IPS DF 4.7 (cell line): ENCODE results near the gene ANGPTL4.
"Not testable (repeated sequence)": the region's sequence is repeated elsewhere in the genome, so short reads cannot be mapped to it uniquely, and the experiment has no call there.

ENCODE experiments used
- DNase-seq: peaks from one replicate; pipeline ENCODE4 v3.0.0-alpha.2; 2013; ENCODE audit warnings: low spot score; ENCODE audit errors: extremely low read depth

Gene ANGPTL4

DNA sequence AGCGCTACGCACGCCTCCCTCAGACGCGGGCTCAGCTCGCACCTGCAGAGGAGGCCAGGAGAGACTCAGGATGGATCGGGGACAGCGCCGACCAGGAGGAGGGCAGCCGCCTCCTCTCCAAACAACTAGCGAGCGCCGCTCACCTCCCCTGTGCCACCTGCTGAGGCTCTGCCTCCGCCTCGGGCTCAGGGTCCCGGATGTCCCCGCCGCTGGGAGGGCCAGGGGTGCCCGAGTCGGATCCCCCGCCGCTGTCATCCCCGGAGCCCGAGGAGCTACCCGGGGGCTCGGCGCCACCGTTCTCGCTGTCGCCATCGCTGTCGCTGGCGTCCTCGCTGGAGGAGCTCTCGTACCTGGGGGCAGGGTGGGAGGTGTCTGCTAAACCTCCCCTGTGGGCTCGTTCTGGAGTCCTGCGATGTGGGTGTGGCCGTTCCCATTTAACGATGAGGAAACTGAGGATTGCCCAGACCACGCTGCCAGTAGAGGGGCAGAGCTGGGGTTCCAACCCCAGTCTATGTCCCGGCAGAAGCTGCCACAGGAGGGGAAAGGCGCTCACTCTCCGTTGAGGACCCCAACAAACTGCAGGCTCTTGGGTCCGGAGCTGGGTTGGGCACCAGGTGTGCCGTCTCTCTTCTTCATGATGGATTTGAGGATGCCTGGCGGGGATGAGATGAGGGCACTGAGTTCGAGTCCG, 30.0 kb upstream of the ANGPTL4 start:
- DNase-seq = no peak

DNA sequence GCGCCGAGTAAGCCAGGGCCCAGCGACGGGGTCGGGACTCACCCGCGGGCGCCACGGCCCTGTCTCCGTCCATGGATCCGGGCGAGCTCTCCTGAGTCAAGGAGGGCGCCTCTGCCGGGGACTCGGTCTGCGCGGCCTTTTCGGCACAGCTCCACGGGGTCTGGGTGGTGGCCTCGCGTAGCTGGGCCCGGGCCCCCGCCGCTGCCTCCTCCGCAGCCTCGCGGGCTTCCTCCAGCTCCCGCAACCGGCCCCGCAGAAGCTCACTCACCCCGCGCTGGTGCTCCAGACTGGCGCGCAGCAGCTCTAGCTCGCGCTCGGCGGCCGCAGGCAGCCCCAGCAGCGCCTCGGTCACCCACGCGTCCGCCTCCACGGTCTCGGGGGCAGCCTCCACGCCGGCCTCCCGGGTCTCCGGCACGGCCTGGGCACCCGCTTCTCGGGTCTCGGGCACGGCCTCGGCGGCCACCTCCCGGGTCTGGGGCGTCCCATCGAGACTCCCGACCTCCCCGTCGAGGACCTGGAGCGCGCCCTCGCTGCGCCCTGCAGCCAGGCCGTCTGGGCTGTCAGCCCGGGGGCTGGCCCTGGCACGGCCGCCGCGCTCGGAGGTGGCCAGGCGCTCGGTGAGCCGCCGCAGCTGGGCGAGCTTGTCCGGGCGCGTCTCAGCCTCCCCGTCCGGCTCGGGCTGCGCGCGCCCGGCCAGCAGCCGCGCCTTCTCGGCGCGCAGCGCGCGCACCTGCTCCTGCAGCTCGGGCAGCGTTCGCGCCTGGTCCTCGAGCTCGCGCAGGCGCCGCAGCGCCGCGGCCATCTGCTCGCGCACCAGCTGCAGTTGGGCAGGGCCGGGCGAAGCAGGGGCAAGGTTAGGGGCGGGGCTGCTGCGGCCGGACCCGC, 29.3 kb upstream of the ANGPTL4 start:
- no peak for DNase-seq

DNA sequence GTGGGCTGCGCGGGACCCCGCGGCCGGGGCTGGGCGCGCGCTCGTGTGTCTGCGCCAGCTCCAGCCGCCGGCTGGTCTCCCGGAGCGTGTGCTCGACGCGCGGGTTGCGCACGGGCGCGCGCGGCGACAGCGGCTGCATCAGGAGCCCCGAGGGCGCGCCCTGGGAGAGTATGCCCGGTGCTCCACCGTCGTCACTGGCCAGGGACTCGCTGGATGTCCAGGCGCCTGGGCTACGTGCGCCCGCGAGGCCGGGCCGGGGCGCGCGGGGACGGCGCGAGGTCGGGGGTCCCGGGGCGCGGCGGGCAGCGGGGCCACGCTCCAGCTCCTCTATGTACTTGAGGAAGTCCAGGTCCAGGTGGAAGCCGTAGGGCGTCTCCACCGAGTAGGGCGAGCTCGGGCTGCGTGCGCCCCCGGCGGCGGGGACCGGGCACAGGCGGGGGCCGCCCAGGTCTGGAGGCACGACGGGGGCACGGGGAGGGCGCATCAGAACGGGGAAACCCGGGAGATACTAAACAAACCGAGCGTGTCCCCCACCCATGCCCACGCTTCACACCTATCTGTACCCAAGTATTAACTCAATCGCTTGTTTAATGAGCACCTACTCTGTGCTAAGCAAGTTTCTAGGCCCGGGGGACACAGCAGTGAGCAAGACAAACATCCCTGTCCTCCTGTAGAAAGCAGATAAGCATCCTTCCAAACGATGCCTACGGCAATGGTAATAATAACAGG, 28.4 kb upstream of the ANGPTL4 start:
- no peak for DNase-seq

DNA sequence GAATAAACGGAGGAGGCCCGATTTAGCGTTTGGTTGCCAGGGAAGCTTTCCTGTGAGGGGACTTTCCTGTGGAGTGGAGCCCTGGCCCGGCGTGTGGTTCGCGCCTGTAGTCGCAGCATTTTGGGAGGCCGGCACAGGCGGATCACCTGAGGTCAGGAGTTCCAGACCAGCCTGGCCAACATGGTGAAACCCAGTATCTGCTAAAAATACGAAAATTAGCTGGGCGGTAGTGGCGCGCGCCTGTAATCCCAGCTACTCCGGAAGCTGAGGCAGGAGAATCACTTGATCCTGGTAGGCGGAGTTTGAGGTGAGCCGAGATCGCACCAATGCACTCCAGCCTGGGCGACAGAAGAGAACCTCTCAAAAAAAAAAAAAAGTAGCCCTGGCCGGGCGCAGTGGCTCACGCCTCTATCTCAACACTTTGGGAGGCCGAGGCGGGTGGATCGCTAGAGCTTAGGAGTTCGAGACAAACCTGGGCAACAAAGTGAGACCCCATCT, 27.8 kb upstream of the ANGPTL4 start:
- DNase-seq = no peak

DNA sequence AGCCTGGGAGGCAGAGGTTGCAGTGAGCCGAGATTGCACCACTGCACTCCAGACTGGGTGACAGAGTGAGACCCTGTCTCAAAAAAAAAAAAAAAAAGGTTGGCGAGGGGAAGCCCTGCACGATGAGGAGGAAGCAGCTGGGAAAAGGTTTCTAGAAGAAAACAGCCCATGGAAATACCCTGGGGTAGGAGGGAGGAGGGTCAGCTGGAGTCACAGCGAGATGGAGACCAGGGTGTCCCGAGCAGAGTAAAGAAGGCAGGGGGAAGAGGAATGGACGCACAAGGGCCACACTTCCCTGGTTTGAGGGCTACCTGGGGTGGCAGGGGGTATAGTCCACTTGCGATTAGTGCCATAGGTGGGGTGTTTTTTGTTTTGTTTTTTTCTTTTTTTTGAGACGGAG, 27.3 kb upstream of the ANGPTL4 start:
- no peak for DNase-seq

DNA sequence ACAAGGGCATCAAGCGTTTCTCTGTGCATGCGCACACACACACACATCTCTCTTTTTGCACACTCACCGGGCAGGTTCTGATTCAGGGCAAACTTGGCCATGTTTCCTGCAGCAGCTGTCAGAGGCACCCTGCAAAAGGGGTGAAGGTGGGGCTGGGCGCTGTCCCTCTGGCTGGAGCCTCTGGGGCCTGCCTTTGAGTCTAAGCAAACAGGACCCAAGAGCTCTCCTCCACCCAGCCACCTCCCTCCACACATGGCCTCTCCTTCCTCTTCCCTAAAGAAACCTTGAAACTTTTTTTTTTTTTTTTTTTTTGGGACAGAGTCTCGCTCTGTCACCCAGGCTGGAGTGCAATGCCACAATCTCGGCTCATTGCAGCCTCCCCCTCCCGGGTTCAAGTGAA, 26.2 kb upstream of the ANGPTL4 start:
- DNase-seq = no peak

DNA sequence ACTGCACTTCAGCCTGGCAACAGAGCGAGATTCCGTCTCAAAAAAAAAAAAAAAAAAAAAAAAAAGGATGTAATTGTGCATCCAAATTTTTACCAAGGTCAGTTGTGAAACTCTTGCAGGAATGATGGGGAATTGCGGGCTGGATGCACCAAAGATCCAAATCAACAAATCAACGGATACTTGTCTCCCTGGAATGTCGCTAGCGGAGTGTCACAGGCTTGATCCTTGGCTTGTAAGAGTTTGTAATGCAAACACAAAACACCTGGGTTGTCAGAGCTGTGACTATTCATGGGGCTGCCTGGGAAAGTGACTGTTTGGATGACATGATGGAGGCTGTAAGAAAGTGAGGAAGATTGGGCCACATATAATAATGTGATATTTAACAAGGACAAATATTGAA, 25.1 kb upstream of the ANGPTL4 start:
- no peak for DNase-seq

DNA sequence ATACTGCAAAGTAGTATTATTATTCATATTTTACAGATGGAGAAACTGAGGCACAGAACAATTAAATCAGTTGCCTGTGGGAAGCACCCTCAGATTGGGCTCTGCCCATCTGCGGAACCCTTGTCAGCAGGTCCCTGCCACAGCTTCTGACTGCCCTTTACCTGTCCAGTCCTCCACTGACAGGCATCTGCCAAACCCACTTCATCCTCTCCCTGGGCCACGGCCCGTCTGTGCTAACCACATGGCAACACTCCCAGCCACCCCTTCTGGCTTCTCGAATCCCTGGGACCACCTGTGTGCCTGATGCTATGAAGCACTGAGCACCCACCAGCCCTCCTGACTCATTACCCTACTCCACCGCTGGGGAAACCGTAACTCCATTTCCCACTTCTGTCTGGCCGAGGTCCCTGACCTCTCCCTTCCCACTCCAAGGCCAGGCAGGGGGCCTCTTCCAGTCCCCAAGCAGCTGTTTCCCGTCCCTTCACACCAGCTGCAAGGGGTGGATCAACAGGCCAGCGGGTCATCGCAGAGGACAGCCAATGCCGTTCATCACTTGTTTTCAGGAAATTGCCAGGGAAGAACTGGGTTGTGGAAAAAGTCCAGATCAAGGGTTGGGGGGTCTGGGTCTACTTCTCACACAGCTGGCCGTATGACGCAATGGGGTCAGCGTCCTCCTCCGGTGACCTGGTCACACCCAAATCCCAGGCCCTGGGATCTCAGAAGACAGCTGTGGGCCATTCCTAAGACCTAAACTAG, 23.4 kb upstream of the ANGPTL4 start:
- no peak for DNase-seq

DNA sequence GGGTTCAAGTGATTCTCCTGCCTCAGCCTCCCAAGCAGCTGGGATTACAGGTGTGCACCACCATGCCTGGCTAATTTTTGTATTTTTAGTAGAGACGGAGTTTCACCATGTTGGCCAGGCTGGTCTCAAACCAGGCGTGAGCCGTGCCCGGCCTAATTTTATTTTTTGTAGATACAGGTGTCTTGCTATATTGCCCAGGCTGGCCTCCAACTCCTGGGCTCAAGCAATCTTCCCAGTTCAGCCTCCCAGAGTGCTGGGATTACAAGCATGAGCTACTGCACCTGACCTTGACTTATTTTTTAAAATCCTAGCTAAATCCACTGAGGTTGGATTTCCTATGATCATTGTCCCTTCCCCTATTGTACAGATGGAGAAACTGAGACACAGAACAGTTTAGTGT, 22.5 kb upstream of the ANGPTL4 start:
- DNase-seq = not testable (repeated sequence)

DNA sequence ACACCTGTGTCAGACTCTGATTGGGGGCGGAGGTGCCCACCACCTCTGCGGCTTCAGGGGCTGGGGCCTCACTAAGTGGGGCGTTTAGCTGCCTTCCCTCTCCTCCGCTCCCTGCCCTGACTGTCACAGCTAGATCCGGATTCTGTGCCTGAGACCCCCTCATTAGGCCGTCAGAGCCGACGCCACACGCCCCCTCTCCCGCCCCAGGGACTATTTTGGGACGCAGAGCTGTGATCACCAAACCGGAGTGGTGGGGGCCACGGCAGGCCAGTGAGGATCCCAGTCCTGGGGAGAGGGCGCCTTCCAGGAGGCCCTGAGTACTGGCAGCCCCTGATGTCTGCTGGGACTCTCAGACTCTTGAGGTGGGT, 21.7 kb upstream of the ANGPTL4 start:
- no peak for DNase-seq

DNA sequence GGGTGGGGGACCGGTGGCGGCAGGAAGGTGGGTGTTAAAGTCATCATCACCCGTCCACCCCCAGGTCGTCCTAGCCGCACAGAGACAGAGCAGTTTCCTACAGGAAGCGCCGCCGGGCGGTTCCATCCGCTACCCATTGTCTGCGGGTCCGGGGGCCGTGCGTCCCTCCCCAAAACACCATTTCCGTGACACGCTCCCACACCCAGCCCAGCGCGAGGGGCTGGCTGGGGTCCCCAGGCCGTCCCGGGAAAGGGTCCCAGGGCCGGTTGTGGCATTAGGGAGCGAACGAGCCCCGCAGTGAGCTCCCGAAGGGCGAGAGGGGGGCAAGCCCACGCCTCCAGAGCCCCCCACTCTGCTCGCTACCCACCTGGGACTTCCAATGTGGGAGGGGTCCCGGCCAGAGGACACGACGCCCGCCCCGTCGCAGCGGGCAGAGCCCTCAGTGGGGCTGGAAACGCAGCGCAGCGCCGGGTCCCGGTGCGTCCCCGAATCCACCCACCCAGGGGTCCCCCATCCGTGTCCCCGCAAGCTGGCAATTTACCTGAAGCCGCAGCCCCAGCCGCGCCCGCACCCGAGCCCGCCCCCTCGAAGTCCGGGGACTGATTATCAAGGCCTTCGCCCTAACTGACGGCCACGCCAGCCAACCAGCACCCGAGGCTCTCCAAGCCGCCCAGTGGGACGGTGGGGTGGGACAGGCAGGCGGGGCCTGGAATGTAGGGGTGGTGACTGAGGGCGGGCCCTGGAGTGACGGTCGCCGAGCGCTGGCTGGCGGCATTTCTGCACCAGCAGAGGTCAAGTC, 21.1 kb upstream of the ANGPTL4 start, which contains the start of gene KANK3:
Gene KANK3, minus strand, starts transcription at position 579 of the 799 bp plus-strand sequence. CDS start 5,434 bp downstream, outside the sequence.
- DNase-seq = no peak

DNA sequence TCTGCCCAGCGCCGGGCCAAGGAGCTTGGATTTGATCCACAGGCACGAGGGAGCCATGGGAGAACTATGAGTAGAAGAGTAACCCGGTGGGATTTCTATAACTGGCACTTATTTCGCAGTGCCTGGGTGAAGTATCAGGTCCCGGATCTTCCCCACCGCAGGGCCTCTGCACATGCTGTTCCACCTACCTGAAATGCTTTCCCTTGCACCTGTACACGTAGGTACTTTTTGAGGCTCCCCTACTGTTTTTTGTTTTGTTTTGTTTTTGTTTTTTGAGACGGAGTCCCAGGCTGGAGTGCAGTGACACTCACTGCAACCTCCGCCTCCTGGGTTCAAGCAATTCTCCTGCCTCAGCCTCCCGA, 20.5 kb upstream of the ANGPTL4 start:
- DNase-seq = no peak

DNA sequence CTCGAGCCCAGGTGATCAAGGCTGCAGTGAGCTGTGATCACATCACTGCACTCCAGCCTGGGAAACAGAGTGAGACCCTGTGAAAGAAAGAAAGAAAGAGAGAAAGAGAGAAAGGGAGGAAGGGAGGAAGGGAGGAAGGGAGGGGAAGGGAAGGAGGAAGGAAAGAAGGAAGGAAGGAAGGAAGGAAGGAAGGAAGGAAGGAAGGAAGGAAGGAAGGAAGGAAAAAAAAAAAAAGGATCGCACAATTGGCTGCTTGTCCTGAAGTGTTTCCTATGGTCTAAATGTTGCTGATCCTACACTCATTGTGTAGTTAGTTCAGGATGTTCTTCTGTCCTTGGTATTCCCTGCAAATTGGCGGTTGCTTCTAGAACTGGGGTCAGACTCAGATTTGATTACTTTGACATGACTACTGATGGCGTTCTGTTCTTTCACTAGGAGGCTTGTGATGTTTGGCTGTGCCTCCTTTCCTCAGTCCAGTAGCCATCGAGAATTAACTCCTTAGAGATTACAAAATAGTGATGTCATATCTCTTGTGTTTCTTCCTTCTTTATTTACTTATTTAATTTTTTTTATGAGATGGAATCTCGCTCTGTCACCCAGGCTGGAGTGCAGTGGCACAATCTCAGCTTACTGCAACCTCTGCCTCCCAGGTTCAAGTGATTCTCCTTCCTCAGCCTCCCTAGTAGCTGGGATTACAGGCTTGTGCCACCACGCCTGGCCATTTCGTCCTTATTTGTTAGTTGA, 14.2 kb upstream of the ANGPTL4 start:
- DNase-seq = not testable (repeated sequence)

DNA sequence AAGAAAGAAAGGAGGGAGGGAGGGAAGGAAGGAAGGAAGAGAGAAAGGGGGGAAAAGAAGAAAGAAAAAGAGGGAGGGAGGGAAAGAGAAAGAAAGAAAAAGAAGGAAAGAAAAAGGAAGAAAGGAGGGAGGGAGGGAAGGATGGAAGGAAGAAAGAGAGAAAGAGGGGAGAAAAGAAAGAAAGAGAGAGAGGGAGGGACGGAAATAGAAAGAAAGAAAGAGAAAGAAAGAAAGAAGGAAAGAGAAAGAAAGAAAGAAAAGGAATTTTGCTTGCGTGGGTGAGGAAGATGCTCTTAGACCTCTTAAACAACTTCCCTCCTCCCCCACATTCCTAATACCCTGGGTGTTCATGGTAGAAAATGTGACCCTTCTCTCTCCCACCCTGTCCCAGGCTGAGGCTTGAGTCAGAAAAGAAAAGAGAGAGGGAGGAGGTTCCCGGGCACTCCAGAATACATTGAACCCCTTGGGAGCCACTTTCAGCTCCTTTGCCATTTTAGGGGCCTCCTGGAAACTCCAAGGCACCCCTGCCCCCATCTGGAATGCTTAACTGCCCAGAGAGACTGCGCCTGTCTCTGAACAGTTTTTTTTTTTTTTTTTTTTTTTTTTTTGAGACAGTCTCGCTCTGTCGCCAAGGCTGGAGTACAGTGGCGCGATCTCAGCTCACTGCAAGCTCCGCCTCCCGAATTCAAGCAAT, 11.7 kb upstream of the ANGPTL4 start:
- no peak for DNase-seq

DNA sequence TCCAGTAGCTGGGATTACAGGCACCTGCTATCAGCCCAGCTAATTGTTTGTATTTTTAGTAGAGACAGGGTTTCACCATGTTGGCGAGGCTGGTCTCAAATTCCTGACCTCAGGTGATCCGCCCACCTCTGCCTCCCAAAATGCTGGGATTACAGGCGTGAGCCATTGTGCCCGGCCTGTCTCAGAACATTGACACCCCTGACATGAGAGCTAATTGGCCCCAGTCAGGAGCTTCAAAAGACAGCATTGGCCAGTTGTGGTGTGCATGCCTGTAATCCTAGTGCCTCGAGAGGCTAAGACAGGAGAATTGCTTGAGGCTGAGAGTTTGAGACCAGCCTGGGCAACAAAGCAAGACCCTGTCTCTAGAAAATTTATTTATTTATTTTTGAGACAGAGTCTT, 11.1 kb upstream of the ANGPTL4 start:
- not testable (repeated sequence) for DNase-seq

DNA sequence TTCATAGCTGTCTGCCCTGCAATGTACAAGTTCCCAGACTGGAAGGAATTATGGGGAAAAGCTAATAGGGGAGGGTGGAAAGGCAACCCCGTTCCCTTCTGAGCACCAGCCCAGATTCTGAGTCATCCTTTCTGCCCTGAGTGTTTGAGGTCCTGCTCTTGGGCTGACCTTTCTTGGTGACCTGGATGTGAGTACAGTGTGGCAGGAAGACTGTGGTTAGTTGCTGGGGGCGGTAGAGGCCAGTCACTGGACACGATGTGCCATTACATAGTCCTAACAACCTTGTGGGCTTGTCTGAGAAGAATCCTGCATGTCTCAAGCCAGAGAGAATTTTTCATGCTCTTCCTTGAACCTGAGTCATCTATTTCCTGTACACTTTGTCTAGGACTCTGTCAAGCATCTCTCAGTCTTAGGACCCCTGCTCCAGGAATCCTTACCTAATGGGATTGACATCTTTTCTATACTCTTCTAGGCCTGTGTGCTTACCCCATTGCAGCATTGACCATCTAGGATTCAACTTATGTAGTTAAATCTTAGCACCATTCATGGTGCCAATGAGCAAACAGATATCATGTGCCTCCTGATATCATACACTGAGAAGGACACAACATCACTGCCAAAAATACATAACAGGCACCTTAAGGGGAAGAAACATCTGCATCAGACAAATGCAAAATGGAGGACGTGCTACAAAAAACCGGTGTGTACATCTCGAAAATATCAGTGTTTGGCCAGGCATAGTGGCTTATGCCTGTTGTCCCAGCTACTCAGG, 8.1 kb upstream of the ANGPTL4 start:
- no peak for DNase-seq

DNA sequence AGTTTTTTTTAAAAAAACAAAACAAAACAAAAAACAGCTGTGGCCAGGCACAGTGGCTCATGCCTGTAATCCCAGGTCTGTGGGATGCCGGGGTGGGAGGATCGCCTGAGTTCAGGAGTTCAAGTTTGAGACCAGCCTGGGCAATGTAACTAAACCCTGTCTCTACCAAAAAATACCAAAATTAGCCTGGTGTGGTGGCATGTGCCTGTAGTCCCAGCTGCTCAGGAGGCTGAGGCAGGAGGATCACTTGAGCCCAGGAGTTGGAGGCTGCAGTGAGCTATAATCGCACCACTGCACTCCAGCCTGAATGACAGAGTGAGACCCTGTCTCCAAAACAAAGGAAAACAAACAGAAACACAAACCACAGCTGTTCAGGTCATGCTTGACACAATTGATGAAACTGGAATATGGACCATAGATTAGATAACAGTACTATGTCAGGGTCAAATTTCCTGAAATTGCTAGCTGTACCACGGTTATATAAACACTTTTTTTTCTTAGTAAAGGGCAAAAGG, 6.9 kb upstream of the ANGPTL4 start:
- no peak for DNase-seq

DNA sequence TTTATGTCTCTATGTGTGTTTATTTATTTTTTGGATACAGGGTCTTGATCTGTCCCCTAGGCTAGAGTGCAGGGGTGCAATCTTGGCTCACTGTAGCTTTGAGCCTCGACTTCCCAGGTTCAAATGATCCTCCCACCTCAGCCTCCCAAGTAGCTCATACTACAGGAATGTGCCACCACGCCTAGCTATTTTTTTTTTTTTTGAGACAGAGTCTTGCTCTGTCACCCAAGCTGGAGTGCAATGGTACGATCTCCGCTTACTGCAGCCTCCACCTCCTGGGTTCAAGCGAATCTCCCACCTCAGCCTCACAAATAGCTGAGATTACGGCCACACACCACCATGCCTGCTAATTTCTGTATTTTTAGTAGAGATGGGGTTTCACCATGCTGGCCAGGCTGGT, 5.0 kb upstream of the ANGPTL4 start:
- DNase-seq = no peak
